Immature natural killer cell (primary cell): Measurements from ENCODE around the gene PXYLP1. TPM values are rescaled to one million over a fixed set of nuclear protein-coding genes. Genes with fewer than 3 reads are reported as not detected.
A peak's percentile ranks its signal among the peaks of the same experiment; 100 is the strongest.
"Not testable (repeated sequence)": the region's sequence is repeated elsewhere in the genome, so short reads cannot be mapped to it uniquely, and the experiment has no call there.

Source experiments
- DNase-seq, 3 donors: peaks; one replicate each; pipeline ENCODE4 v3.0.0; 2022; ENCODE audit warnings: mixed read lengths in 1 of 3
- H3K27ac Mint-ChIP-seq, 6 donors: one replicate each; pipeline ENCODE4 v1.8.0; 2020; ENCODE audit warnings: mixed read lengths in 6 of 6, mild to moderate bottlenecking in 5 of 6, inconsistent platforms in 4 of 6, moderate library complexity in 3 of 6
- H3K27me3 Mint-ChIP-seq, 3 donors: one replicate each; pipeline ENCODE4 v1.8.0; 2020 to 2021; ENCODE audit warnings: low read depth in 3 of 3, mild to moderate bottlenecking in 3 of 3, mixed read lengths in 3 of 3, moderate library complexity in 3 of 3, inconsistent platforms in 1 of 3
- H3K36me3 Mint-ChIP-seq, 3 donors: one replicate each; pipeline ENCODE4 v1.8.0; 2020; ENCODE audit warnings: mixed read lengths in 3 of 3, inconsistent platforms in 2 of 3, mild to moderate bottlenecking in 2 of 3
- H3K4me1 Mint-ChIP-seq, 2 donors: one replicate each; pipeline ENCODE4 v1.8.0; 2020; ENCODE audit warnings: inconsistent platforms in 2 of 2, mild to moderate bottlenecking in 2 of 2, mixed read lengths in 2 of 2, moderate library complexity in 1 of 2
- H3K4me3 Mint-ChIP-seq, 5 donors: one replicate each; pipeline ENCODE4 v1.8.0; 2020; ENCODE audit warnings: mild to moderate bottlenecking in 5 of 5, mixed read lengths in 5 of 5, inconsistent platforms in 3 of 5, moderate library complexity in 3 of 5
- H3K9me3 Mint-ChIP-seq, 6 donors: one replicate each; pipeline ENCODE4 v1.8.0; 2020; ENCODE audit warnings: mild to moderate bottlenecking in 6 of 6, mixed read lengths in 6 of 6, inconsistent platforms in 4 of 6, moderate library complexity in 3 of 6
- polyA plus RNA-seq, 3 donors: library from polyadenylated mRNA; unstranded; fragments of 300-500 nt; fragmentation: Illumina TruSeq; gene quantifications; one replicate each; pipeline ENCODE4 v1.2.3, GENCODE V29; 2021

Gene PXYLP1
- 10 to 100 TPM in 1 of 3 donors, 1 to 10 TPM in 2; 5.0 to 10.7 (median 6.6) TPM for polyA plus RNA-seq

GRCh38 chr3:141231101-141231951 is at the start of gene PXYLP1:
Gene PXYLP1, plus strand, starts transcription at chr3:141231825. Its CDS starts 28,351 bp downstream, at chr3:141260176.
- Mint-ChIP-seq H3K36me3 (peaks cover 2 to 8% (median 6%) of the 10 kb centered on the region in 3 donors), H3K27me3 (peaks cover 0 to 5% (median 3%) of the 10 kb centered on the region in 3 donors), H3K9me3 (no peaks in the 10 kb centered on the region), H3K4me3 (peak within 1 kb of the TSS; percentile 88 to 97 (median 90)), H3K27ac (peak within 1 kb of the TSS; percentile 90 to 97 (median 96)), H3K4me1 (peaks cover 53 to 58% of the 10 kb centered on the region in 2 donors)
- peak; percentile 91 to 92 (median 92) for DNase-seq

- H3K4me3 Mint-ChIP-seq: no peak overlapping the region
- no peak overlapping the region for H3K27ac Mint-ChIP-seq
- H3K27me3 Mint-ChIP-seq: peaks cover 0 to 7% (median 2%) of the 10 kb centered on the region in 3 donors
- no peaks in the 10 kb centered on the region for H3K4me1 Mint-ChIP-seq
- H3K9me3 Mint-ChIP-seq: peaks cover 0 to 9% (median 0%) of the 10 kb centered on the region in 6 donors
- no peak for DNase-seq
- H3K36me3 Mint-ChIP-seq: peaks cover 0 to 8% (median 4%) of the 10 kb centered on the region in 3 donors
These were observed 48.0 kb upstream of the PXYLP1 start for GRCh38 chr3:141183606-141184005.

GRCh38 chr3:141184430-141184829 is 47.2 kb upstream of the PXYLP1 start:
- no peaks in the 10 kb centered on the region for H3K4me1 Mint-ChIP-seq
- no peak for DNase-seq
- peaks cover 0 to 4% (median 2%) of the 10 kb centered on the region in 3 donors for H3K27me3 Mint-ChIP-seq
- peaks cover 0 to 9% (median 0%) of the 10 kb centered on the region in 6 donors for H3K9me3 Mint-ChIP-seq
- H3K27ac Mint-ChIP-seq: no peak overlapping the region
- peaks cover 0 to 8% (median 4%) of the 10 kb centered on the region in 3 donors for H3K36me3 Mint-ChIP-seq
- no peak overlapping the region for H3K4me3 Mint-ChIP-seq

GRCh38 chr3:141191097-141191749 is 40.4 kb upstream of the PXYLP1 start:
- H3K27ac Mint-ChIP-seq: peak overlapping the region in 1 of 6 donors; percentile 81
- no peaks in the 10 kb centered on the region for H3K36me3 Mint-ChIP-seq
- DNase-seq: no peak
- H3K27me3 Mint-ChIP-seq: peaks cover 5 to 9% (median 7%) of the 10 kb centered on the region in 3 donors
- peaks cover 5 to 11% of the 10 kb centered on the region in 2 donors for H3K4me1 Mint-ChIP-seq
- no peaks in the 10 kb centered on the region for H3K9me3 Mint-ChIP-seq
- no peak overlapping the region for H3K4me3 Mint-ChIP-seq

- Mint-ChIP-seq H3K27ac (no peak overlapping the region), H3K36me3 (no peaks in the 10 kb centered on the region), H3K4me1 (peaks cover 5 to 11% of the 10 kb centered on the region in 2 donors), H3K9me3 (no peaks in the 10 kb centered on the region), H3K27me3 (peaks cover 5 to 10% (median 9%) of the 10 kb centered on the region in 3 donors), H3K4me3 (no peak overlapping the region)
- DNase-seq: peak; percentile 88 to 91 (median 89)
These were observed 39.3 kb upstream of the PXYLP1 start for GRCh38 chr3:141192345-141192744.

GRCh38 chr3:141193066-141193830 is 38.4 kb upstream of the PXYLP1 start:
- Mint-ChIP-seq H3K27me3 (peaks cover 8 to 10% (median 10%) of the 10 kb centered on the region in 3 donors), H3K4me3 (no peak overlapping the region), H3K36me3 (no peaks in the 10 kb centered on the region), H3K27ac (no peak overlapping the region), H3K4me1 (peaks cover 5 to 11% of the 10 kb centered on the region in 2 donors), H3K9me3 (no peaks in the 10 kb centered on the region)
- DNase-seq: no peak

GRCh38 chr3:141201122-141201521 is 30.5 kb upstream of the PXYLP1 start:
- no peaks in the 10 kb centered on the region for H3K9me3 Mint-ChIP-seq
- H3K27ac Mint-ChIP-seq: no peak overlapping the region
- no peaks in the 10 kb centered on the region for H3K4me1 Mint-ChIP-seq
- no peaks in the 10 kb centered on the region for H3K36me3 Mint-ChIP-seq
- H3K27me3 Mint-ChIP-seq: peaks cover 2 to 10% (median 7%) of the 10 kb centered on the region in 3 donors
- H3K4me3 Mint-ChIP-seq: no peak overlapping the region
- DNase-seq: no peak

GRCh38 chr3:141202682-141203081 is 28.9 kb upstream of the PXYLP1 start:
- Mint-ChIP-seq H3K4me1 (no peaks in the 10 kb centered on the region), H3K27me3 (peaks cover 0 to 9% (median 5%) of the 10 kb centered on the region in 3 donors), H3K4me3 (no peak overlapping the region), H3K36me3 (no peaks in the 10 kb centered on the region), H3K9me3 (no peaks in the 10 kb centered on the region), H3K27ac (no peak overlapping the region)
- no peak for DNase-seq

- H3K4me3 Mint-ChIP-seq: no peak overlapping the region
- H3K4me1 Mint-ChIP-seq: no peaks in the 10 kb centered on the region
- DNase-seq: no peak
- no peak overlapping the region for H3K27ac Mint-ChIP-seq
- H3K36me3 Mint-ChIP-seq: no peaks in the 10 kb centered on the region
- no peaks in the 10 kb centered on the region for H3K9me3 Mint-ChIP-seq
- peaks cover 0 to 4% (median 2%) of the 10 kb centered on the region in 3 donors for H3K27me3 Mint-ChIP-seq
These were observed 27.8 kb upstream of the PXYLP1 start for GRCh38 chr3:141203866-141204265.

GRCh38 chr3:141204343-141204742 is 27.3 kb upstream of the PXYLP1 start:
- Mint-ChIP-seq H3K27me3 (peaks cover 0 to 4% (median 2%) of the 10 kb centered on the region in 3 donors), H3K9me3 (no peaks in the 10 kb centered on the region), H3K36me3 (no peaks in the 10 kb centered on the region), H3K4me3 (no peak overlapping the region), H3K4me1 (no peaks in the 10 kb centered on the region), H3K27ac (no peak overlapping the region)
- DNase-seq: no peak

GRCh38 chr3:141211306-141211705 is 20.3 kb upstream of the PXYLP1 start:
- H3K4me1 Mint-ChIP-seq, H3K4me3 Mint-ChIP-seq, DNase-seq, H3K27me3 Mint-ChIP-seq, H3K27ac Mint-ChIP-seq, H3K36me3 Mint-ChIP-seq, H3K9me3 Mint-ChIP-seq: not testable (repeated sequence)

- no peak for DNase-seq
- Mint-ChIP-seq H3K9me3 (no peaks in the 10 kb centered on the region), H3K27me3 (peaks cover 0 to 2% (median 0%) of the 10 kb centered on the region in 3 donors), H3K36me3 (no peaks in the 10 kb centered on the region), H3K27ac (no peak overlapping the region), H3K4me3 (no peak overlapping the region), H3K4me1 (no peaks in the 10 kb centered on the region)
These were observed 19.5 kb upstream of the PXYLP1 start for GRCh38 chr3:141212101-141212500.

- Mint-ChIP-seq H3K9me3 (no peaks in the 10 kb centered on the region), H3K4me3 (no peak overlapping the region), H3K27ac (no peak overlapping the region), H3K27me3 (peaks cover under 1 to 2% (median under 1%) of the 10 kb centered on the region in 3 donors), H3K4me1 (no peaks in the 10 kb centered on the region), H3K36me3 (peaks cover 0 to under 1% (median 0%) of the 10 kb centered on the region in 3 donors)
- no peak for DNase-seq
These were observed 19.1 kb upstream of the PXYLP1 start for GRCh38 chr3:141212555-141212954.
